Endothelial cell of umbilical vein (primary cell): Measurements from ENCODE around the gene TNFRSF11A. TPM values are rescaled to one million over a fixed set of nuclear protein-coding genes. Genes with fewer than 3 reads are reported as not detected.

Experiments
- BruUV-seq: library from RNA; stranded (reverse); fragments of 400-500 nt; replicated peaks from 2 replicates; lab custom pipeline; 2021; lab: Mats Ljungman, UMichigan
- CTCF ChIA-PET: fragments of 300-600, 350-600 bp; sonication (Branson Sonifier 250); formaldehyde crosslinking; loops from one replicate; lab custom pipeline; 2021; ENCODE audit warnings: antibody characterized with exemption, inconsistent platforms; lab: Charles Lee
- POLR2A ChIA-PET: fragments of 300-600, 350-600 bp; sonication (Branson Sonifier 250); formaldehyde crosslinking; loops from one replicate; lab custom pipeline; 2021; ENCODE audit warnings: antibody characterized with exemption, inconsistent platforms; lab: Charles Lee
- DNase-seq: peaks from one replicate; pipeline ENCODE4 v3.0.0-alpha.2; 2011; ENCODE audit warnings: low read depth, low spot score
- FAIRE-seq: peaks from 2 replicates; lab custom pipeline; 2011; peaks lifted over from hg19 to GRCh38; lab: Jason Lieb, UNC
- H2AFZ ChIP-seq: 2 replicates; pipeline ENCODE4 v1.6.0; 2012; ENCODE audit warnings: low read depth, low read length, control low read depth, inconsistent platforms
- H3K27ac ChIP-seq: 2 replicates; pipeline ENCODE4 v1.5.1; 2011; ENCODE audit warnings: low read depth, mild to moderate bottlenecking, control low read depth, low read length, moderate library complexity; ENCODE audit not compliant: insufficient read depth
- H3K27me3 ChIP-seq, 2 experiments: 2 replicates each; pipeline versions ENCODE4 v1.6.0 to v1.6.1; 2011; ENCODE audit warnings: low read length in 2 of 2, mixed read lengths in 1 of 2; ENCODE audit not compliant: control insufficient read depth in 2 of 2, insufficient read depth in 2 of 2
- H3K36me3 ChIP-seq, 2 experiments: 2 replicates in 1 of 2; 3 replicates in 1 of 2; pipeline ENCODE4 v1.5.1; 2011; ENCODE audit warnings: low read length in 2 of 2, mild to moderate bottlenecking in 1 of 2, moderate library complexity in 1 of 2; ENCODE audit not compliant: control insufficient read depth in 2 of 2, insufficient read depth in 2 of 2; ENCODE audit errors: extremely low read depth in 1 of 2
- H3K4me1 ChIP-seq: 3 replicates; pipeline ENCODE4 v1.5.1; 2011; ENCODE audit warnings: mild to moderate bottlenecking, low read length; ENCODE audit not compliant: control insufficient read depth, insufficient read depth; ENCODE audit errors: extremely low read depth
- H3K4me2 ChIP-seq: 2 replicates; pipeline ENCODE4 v1.6.1; 2011; ENCODE audit warnings: low read length, control low read depth, mixed read lengths; ENCODE audit not compliant: insufficient read depth
- H3K4me3 ChIP-seq, 3 experiments: fragments of 200-600 bp in 1 of 3; sonication (generic), shearing (Covaris generic) in 1 of 3; replicated peaks in 1 of 3; 2 replicates each; pipeline ENCODE4 v1.5.1; 2011 to 2016; ENCODE audit warnings: control low read depth in 3 of 3, low read length in 3 of 3, mild to moderate bottlenecking in 2 of 3, inconsistent platforms in 1 of 3, low read depth in 1 of 3, moderate library complexity in 1 of 3; ENCODE audit not compliant: insufficient read depth in 1 of 3
- H3K79me2 ChIP-seq: 2 replicates; pipeline ENCODE4 v1.6.0; 2012; ENCODE audit warnings: low read length, inconsistent platforms; ENCODE audit not compliant: control insufficient read depth, insufficient read depth
- H3K9ac ChIP-seq: replicated peaks from 2 replicates; pipeline ENCODE3; 2011; ENCODE audit warnings: low read length, control low read depth; ENCODE audit not compliant: insufficient read depth; ENCODE audit errors: extremely low read depth
- H3K9me1 ChIP-seq: replicated peaks from 3 replicates; pipeline ENCODE4 v1.6.0; 2011; ENCODE audit warnings: mild to moderate bottlenecking, low read length; ENCODE audit not compliant: control insufficient read depth, insufficient read depth; ENCODE audit errors: extremely low read depth
- H3K9me3 ChIP-seq: replicated peaks from 2 replicates; pipeline ENCODE4 v1.5.1; 2012; ENCODE audit warnings: low read length, inconsistent platforms; ENCODE audit not compliant: control insufficient read depth, insufficient read depth
- H4K20me1 ChIP-seq: replicated peaks from 2 replicates; pipeline ENCODE3; 2011; ENCODE audit warnings: mild to moderate bottlenecking, low read length; ENCODE audit not compliant: control insufficient read depth, insufficient read depth; ENCODE audit errors: extremely low read depth
- CTCF ChIP-seq, 2 donors: IDR thresholded peaks; 1 replicate in 1 of 2; 2 replicates in 1 of 2; pipeline ENCODE4 v1.5.1; 2011; ENCODE audit warnings: low read length in 2 of 2, mild to moderate bottlenecking in 2 of 2, moderate library complexity in 2 of 2, control low read depth in 1 of 2, inconsistent platforms in 1 of 2, low read depth in 1 of 2; ENCODE audit not compliant: insufficient read depth in 1 of 2; ENCODE audit errors: extremely low read depth in 1 of 2
- EZH2 ChIP-seq: IDR thresholded peaks from 2 replicates; pipeline ENCODE4 v1.6.1; 2012; ENCODE audit warnings: borderline replicate concordance, low read depth, mild to moderate bottlenecking, moderate library complexity, low read length, inconsistent platforms; ENCODE audit not compliant: severe bottlenecking
- FOS ChIP-seq: IDR thresholded peaks from 2 replicates; pipeline ENCODE4 v1.6.1; 2011; ENCODE audit warnings: mild to moderate bottlenecking, low read length, moderate library complexity, borderline replicate concordance; ENCODE audit not compliant: insufficient read depth
- GATA2 ChIP-seq: IDR thresholded peaks from 2 replicates; pipeline ENCODE4 v1.7.0; 2011; ENCODE audit warnings: low read depth, mild to moderate bottlenecking, moderate library complexity, mixed read lengths, low read length; ENCODE audit not compliant: insufficient read length, insufficient read depth
- JUN ChIP-seq: IDR thresholded peaks from 2 replicates; pipeline ENCODE4 v1.6.1; 2011; ENCODE audit warnings: borderline replicate concordance, low read depth; ENCODE audit not compliant: insufficient read length, insufficient read depth
- MAX ChIP-seq: IDR thresholded peaks from 2 replicates; pipeline ENCODE4 v1.6.1; 2011; ENCODE audit not compliant: insufficient read depth, insufficient read length
- MYC ChIP-seq: IDR thresholded peaks from one replicate; pipeline ENCODE4 v1.6.1; 2011; ENCODE audit warnings: mild to moderate bottlenecking, low read depth, low read length
- POLR2A ChIP-seq: IDR thresholded peaks from 2 replicates; pipeline ENCODE4 v1.6.1; 2012; ENCODE audit warnings: low read depth, mild to moderate bottlenecking, control low read depth, low read length
- POLR2AphosphoS5 ChIP-seq: IDR thresholded peaks from 2 replicates; pipeline ENCODE4 v1.6.1; 2012; ENCODE audit warnings: low read depth, mild to moderate bottlenecking, control low read depth, low read length, moderate library complexity; ENCODE audit not compliant: insufficient read depth
- dilution Hi-C: fragments of 300-500 bp; cut with MboI; formaldehyde crosslinking; loops from one replicate; pipeline ENCODE4 v1.15.0; 2019; ENCODE audit warnings: low sequenced_read_pairs; ENCODE audit not compliant: extremely low pct_ligation_motif_present
- intact Hi-C: fragments of 100-400 bp; cut with micrococcal nuclease; formaldehyde crosslinking; loops from one replicate; pipeline ENCODE4 v1.10.0; 2022
- polyA plus RNA-seq, 4 experiments: library from polyadenylated mRNA; depleted of rRNA in 3 of 4; stranded (reverse) in 3 of 4; unstranded in 1 of 4; fragments of >200 nt; gene quantifications; 2 replicates each; pipeline versions ENCODE4 v1.2.1 to v1.2.3, GENCODE V29; 2011 to 2012; ENCODE audit warnings: missing spikeins in 1 of 4
- total RNA-seq: library from RNA; stranded (reverse); gene quantifications from 2 replicates; pipeline ENCODE4 v1.2.3, GENCODE V29; 2021

Gene TNFRSF11A
- total and polyA plus RNA-seq, 2 donors (not counting 3 experiments of a cell fraction or from before 2014, with no cell fraction given), result 10.4 to 11.1 TPM

GRCh38 chr18:62300359-62300963 is 24.6 kb upstream of the TNFRSF11A start:
- Histone ChIP-seq H3K4me2 (no peak overlapping the region), H2AFZ (no peak overlapping the region), H3K36me3 (no peaks in the 10 kb centered on the region), H3K27ac (no peak overlapping the region), H4K20me1 (no peaks in the 10 kb centered on the region), H3K4me3 (no peak overlapping the region), H3K4me1 (no peaks in the 10 kb centered on the region), H3K27me3 (no peaks in the 10 kb centered on the region), H3K79me2 (no peaks in the 10 kb centered on the region), H3K9me3 (no peaks in the 10 kb centered on the region), H3K9ac (no peak overlapping the region), H3K9me1 (no peaks in the 10 kb centered on the region)
- dilution Hi-C loops, result no loop called here
- BruUV-seq, result no TSS peak
- TF ChIP-seq POLR2A (no peak), JUN (no peak), GATA2 (no peak), MAX (no peak), FOS (no peak), EZH2 (no peak), MYC (no peak), POLR2AphosphoS5 (no peak), CTCF (IDR thresholded peaks at IDR 0.05; ENCODE audit: extremely low read depth in 1 of 2, insufficient read depth in 1 of 2, low read depth in 1 of 2, low read length in 2 of 2) (no peak)
- POLR2A ChIA-PET, result no interaction called here
- CTCF ChIA-PET, result interaction anchor here (1.0 to 1.6 kb wide), 2 partner anchors 9 to 16 kb away, joined by 3 to 5 read pairs; no protein-coding TSS in a partner anchor
- intact Hi-C loops, result no loop called here
- no peak for DNase-seq
- FAIRE-seq, result no peak
